NCI-H2196 (cell line): ENCODE results near the gene SEC24B.
"Not testable (repeated sequence)": the region's sequence is repeated elsewhere in the genome, so short reads cannot be mapped to it uniquely, and the experiment has no call there.

Source experiments
- DNase-seq: peaks from one replicate; lab custom pipeline; 2025; ENCODE audit not compliant: unreplicated experiment; lab: John Stamatoyannopoulos, UW

Gene SEC24B

DNA sequence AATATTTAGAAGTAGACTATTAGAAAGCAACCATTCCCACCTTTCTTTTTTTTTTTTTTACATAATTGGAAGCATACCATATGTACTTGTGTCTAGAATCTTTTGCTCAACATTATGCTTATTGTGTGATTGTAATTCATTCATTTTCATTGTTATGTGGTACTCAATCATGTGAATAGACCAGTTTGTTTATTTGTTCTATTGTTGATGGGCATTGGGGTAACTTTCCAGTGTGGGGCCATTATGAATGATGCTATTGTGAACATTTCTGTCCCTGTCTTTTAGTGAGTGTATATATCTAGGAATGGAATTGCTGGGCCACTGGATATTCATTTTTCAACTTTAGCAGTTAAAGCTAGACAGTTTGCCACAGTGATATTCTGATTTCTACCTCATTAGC is 63.9 kb downstream of the SEC24B start:
- no peak for DNase-seq

DNA sequence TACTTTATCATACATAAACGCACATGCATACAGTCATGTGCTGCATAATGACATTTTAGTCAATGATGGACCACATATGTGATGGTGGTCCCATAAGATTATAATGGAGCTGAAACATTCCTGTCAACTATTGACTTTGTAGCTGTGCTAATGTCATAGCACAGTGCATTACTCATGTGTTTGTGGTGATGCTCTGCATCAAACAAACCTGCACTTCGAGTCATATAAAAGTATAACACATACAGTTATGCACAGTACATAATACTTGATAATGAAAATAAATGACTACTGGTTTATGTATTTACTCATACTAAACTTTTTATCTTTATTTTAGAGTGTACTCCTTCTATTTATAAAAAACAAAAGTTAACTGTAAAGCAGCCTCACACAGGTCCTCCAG is 65.9 kb downstream of the SEC24B start:
- DNase-seq = no peak

GRCh38 chr4:109506890-109507289 is 73.3 kb downstream of the SEC24B start:
- DNase-seq = no peak

DNA sequence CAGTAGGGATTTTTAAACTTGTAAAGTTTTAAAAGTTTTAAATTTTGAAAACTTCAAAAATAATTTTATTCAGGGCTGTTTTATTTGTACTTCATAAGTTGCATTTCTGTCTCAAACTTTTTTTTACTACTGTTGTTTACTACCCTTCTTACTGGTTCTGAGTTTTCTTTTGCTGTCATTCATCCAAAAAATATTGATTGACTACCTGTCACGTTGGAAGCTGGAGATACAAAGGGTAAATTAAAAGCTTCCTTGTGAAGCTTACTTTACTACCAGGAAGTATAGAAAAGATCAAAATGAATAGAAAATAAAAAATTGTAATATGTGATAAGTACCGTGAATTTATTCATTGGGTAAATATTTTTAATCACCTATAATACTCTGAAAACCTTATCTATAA is 77.1 kb downstream of the SEC24B start:
- no peak for DNase-seq

GRCh38 chr4:109511414-109511813 is 77.8 kb downstream of the SEC24B start:
- DNase-seq = no peak

DNA sequence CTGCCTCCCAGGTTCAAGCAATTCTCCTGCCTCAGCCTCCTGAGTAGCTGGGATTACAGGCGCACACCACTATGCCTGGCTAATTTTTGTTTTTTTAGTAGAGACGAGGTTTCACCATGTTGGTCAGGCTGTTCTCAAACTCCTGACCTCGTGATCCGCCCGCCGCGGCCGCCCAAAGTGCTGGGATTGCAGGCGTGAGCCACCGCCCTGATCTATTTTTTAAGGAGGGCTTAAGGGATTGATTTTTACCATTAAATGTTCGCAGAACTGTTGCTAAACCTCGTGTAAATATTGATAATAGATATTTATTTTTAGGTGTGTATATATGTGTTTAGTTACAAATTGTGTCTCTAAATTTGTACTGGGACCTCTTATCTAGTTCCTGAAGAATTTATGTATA is 79.8 kb downstream of the SEC24B start:
- not testable (repeated sequence) for DNase-seq

DNA sequence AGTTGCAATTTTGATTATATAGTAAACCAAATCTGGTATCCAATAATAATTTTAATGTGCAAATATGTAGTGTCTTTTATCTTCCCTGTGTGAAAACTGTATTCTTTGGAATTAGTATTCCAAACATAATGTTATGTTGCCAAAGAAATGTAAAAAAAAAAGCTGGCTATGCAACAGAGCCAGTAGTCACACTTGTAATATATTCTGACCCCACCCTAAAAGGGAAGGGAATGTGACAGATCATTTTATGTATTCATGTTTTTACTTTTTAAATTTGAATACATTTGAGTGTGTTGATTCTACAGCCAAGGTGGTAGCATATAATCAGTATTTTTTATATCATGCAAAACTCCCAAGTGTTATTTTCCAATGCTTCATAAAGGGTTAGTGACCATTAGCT is 98.6 kb downstream of the SEC24B start:
- no peak for DNase-seq

- DNase-seq = no peak
Measured at GRCh38 chr4:109545401-109545800, 111.8 kb downstream of the SEC24B start.

DNA sequence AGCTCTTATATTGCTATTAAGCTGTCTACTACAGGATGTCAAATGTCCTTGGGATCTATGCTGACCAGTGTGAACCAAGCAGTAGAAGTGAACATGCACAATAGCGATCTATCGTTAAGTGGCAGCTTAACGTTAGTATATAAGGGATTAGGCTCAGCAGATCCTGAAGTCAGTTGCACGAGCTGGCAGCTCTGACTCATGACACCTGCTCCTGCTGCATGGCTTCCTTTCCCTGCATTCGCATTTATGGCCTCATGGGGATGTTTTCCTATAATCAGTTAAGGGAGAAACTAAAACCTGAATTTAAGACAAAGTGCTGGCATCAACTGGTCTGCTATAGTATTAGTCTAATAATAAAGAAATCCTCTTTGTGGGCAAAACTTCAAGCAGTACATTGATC is 113.8 kb downstream of the SEC24B start:
- no peak for DNase-seq

DNA sequence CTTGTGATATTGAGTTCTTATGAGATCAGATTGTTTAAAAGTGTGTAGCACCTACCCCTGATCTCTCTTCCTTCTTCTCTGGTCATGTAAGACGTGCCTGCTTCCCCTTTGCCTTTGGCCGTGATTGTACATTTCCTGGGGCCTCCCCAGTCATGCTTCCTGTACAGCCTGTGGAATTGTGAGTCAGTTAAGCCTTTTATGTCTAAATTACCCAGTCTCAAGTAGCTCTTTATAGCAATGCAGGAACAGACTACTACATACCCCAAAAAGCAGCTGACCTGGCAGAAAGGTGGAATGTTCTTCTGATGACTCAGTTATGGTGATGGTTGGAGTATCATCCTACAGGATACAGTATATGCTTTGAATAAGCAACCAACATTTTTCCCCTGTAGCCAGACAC is 115.0 kb downstream of the SEC24B start:
- DNase-seq = no peak

- no peak for DNase-seq
Measured at GRCh38 chr4:109552237-109552636, 118.6 kb downstream of the SEC24B start.

DNA sequence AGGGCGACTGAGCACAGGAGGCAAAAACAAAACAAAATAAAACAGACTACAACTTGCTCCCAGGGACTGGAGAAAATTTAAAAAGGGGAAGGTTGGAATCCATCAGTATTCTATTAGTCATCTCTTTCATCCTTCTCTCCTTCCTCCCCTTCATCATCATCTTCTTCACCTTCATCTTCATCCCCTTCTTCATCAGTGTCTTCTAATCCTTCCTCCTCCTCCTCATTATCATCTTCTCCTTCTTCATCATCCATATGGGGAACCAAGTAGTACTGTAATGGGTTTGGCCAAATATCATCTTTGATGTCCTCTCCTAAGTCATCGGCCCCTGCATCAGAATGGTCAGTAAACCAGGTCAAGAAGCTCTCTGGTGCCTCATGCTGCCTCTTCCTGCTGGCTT is 119.5 kb downstream of the SEC24B start:
- no peak for DNase-seq

- no peak for DNase-seq
Measured at GRCh38 chr4:109554971-109555370, 121.4 kb downstream of the SEC24B start.

DNA sequence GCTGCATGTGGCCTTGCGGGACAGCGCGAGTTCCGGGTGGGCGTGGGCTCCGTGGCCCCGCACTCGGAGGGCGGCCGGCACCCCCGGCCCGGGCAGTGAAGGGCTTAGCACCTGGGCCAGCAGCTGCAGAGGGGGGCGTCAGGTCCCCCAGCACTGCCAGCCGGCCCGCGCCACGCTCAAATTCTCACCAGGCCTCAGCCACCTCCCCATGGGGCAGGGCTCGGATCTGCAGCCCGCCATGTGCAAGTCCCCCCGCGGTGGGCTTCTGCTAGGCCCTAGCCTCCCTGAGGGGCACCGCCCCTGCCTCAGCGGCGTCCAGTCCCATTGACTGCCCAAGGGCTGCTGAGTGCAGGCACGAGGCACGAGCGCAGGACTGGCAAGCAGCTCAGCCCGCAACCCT is 123.8 kb downstream of the SEC24B start:
- no peak for DNase-seq

DNA sequence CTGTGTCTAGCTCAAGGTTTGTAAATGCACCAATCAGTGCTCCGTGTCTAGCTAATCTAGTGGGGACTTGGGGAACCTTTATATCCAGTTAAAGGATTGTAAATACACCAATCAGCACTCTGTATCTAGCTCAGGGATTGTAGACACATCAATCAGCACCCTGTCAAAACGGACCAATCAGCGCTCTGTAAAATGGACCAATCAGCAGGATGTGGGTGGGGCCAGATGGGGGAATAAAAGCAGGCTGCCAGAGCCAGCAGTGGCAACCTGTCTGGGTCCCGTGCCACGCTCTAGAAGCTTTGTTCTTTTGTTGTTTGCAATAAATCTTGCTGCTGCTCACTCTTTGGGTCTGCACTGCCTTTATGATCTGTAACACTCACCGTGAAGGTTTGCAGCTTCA is 124.5 kb downstream of the SEC24B start:
- not testable (repeated sequence) for DNase-seq

DNA sequence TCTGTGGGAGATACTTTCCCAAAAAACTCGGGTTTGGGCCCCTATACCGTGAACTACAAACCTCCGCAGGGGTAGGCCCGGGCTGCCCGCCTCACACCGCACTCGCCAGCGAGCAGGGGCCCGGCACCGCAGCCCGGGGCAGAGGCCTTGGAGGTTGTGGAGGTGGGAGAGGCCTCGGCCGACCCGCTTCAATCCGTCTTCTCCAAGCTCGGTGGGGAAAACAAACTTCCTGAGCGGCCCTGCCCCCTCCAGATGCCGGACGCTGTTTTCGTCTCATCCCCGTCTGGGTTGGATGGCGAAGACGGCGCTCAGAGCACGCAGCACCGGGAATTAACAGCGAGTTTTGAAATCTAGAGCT is 126.0 kb downstream of the SEC24B start:
- DNase-seq = peak; percentile 53

DNA sequence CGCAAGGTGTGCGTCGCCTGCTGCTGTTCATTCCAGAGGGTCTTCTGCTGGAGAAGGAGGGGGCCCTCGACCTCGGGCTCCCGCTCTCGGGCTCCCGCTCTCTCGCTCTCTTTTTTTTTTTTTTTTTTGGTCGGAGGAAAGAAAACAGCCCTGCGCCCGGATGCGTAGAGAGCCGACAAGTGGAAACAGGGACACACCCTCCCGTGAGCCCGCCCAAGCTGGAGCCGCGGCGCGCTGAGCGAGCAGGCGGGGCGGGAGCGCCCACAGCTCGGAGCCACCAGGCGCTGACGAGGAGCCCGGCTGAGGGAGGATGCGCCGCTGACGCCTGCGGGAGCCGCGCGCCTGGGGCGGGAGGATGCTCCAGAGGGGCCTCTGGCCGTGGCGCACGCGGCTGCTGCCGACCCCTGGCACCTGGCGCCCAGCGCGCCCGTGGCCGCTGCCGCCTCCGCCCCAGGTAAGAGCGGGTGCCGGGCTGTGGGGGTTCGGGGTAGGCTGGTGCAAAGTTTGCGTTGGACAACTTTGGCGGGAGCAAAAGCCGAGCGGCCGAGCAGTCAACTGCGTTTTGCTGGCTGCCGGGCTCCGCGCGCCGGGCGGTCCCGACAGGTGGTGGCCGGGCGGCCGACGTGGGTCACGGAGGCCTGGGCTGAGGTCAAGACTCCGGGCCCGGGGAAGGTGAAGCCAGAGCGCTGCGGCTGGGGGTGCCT is 126.5 kb downstream of the SEC24B start, which contains the start of gene MCUB:
TSS of gene MCUB (plus strand) at position 264 of the 704 bp plus-strand sequence. CDS start at position 356, 92 bp downstream.
- DNase-seq = peak; percentile 83

GRCh38 chr4:109560687-109561461 is 127.3 kb downstream of the SEC24B start:
- DNase-seq = peak; percentile 21

GRCh38 chr4:109562457-109563239 is 129.0 kb downstream of the SEC24B start:
- DNase-seq = no peak

- no peak for DNase-seq
Measured at GRCh38 chr4:109571494-109571893, 137.9 kb downstream of the SEC24B start.

DNA sequence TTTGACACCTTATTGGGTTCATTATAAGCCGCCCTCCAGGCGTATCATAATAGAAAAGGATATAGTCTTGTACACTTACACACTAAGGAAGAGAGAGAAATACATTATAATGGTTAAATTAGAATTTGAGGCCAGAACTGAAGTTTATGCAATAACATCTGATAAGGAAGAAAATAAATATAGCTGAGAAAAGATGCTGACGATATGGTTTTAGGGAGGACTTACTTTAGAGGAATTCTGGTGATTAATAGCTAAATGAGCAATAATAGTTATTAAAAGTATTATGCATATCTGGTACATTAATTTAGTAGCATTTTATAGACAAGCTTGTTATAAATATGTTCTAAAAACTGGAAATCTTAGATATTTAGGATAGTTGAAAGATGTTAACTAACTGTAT is 138.5 kb downstream of the SEC24B start:
- no peak for DNase-seq

- no peak for DNase-seq
Measured at GRCh38 chr4:109574443-109574850, 140.8 kb downstream of the SEC24B start.
